CD4-positive, alpha-beta T cell treated with Interleukin-15 for 4 hours (primary cell): Measurements from ENCODE around the gene HHIPL2.
A peak's percentile ranks its signal among the peaks of the same experiment; 100 is the strongest.

Source experiments
- DNase-seq: peaks from one replicate; pipeline ENCODE4 v3.0.0-alpha.2; 2020; ENCODE audit warnings: low spot score

The HHIPL2 gene

GRCh38 chr1:222547944-222548671 lies at the start of gene HHIPL2:
TSS of gene HHIPL2 (minus strand) at chr1:222548104. CDS start at chr1:222548044, 60 bp downstream.
- DNase-seq: no peak

- DNase-seq: no peak
Observed at GRCh38 chr1:222596696-222597095, 48.8 kb upstream of the HHIPL2 start.

- no peak for DNase-seq
Observed at GRCh38 chr1:222594789-222595188, 46.9 kb upstream of the HHIPL2 start.

- no peak for DNase-seq
Observed at GRCh38 chr1:222592171-222592570, 44.3 kb upstream of the HHIPL2 start.

GRCh38 chr1:222589462-222590302 lies 41.8 kb upstream of the HHIPL2 start, which contains the start of gene TAF1A:
TSS of gene TAF1A (minus strand) at chr1:222589933.
- DNase-seq: peak; percentile 84

- no peak for DNase-seq
Observed at GRCh38 chr1:222588135-222588534, 40.2 kb upstream of the HHIPL2 start.

- no peak for DNase-seq
Observed at GRCh38 chr1:222586842-222587241, 38.9 kb upstream of the HHIPL2 start.

- no peak for DNase-seq
Observed at GRCh38 chr1:222583079-222583478, 35.2 kb upstream of the HHIPL2 start.

GRCh38 chr1:222582099-222582774 lies 34.3 kb upstream of the HHIPL2 start:
- DNase-seq: no peak

GRCh38 chr1:222579316-222579715 lies 31.4 kb upstream of the HHIPL2 start:
- DNase-seq: no peak

GRCh38 chr1:222570837-222571236 lies 22.9 kb upstream of the HHIPL2 start:
- no peak for DNase-seq

- DNase-seq: no peak
Observed at GRCh38 chr1:222561656-222562055, 13.8 kb upstream of the HHIPL2 start.

GRCh38 chr1:222557574-222557973 lies 9.7 kb upstream of the HHIPL2 start:
- DNase-seq: no peak

- no peak for DNase-seq
Observed at GRCh38 chr1:222557148-222557547, 9.2 kb upstream of the HHIPL2 start.

GRCh38 chr1:222555992-222556615 lies 8.2 kb upstream of the HHIPL2 start:
- no peak for DNase-seq

GRCh38 chr1:222554177-222554576 lies 6.3 kb upstream of the HHIPL2 start:
- DNase-seq: no peak

- DNase-seq: no peak
Observed at GRCh38 chr1:222552882-222553281, 5.0 kb upstream of the HHIPL2 start.

GRCh38 chr1:222547260-222547614 lies 667 bp downstream of the HHIPL2 start:
- DNase-seq: no peak

- DNase-seq: no peak
Observed at GRCh38 chr1:222546548-222547259, 1.2 kb downstream of the HHIPL2 start.

- DNase-seq: no peak
Observed at GRCh38 chr1:222546091-222546490, 1.8 kb downstream of the HHIPL2 start.

GRCh38 chr1:222543817-222544216 lies 4.1 kb downstream of the HHIPL2 start:
- DNase-seq: no peak

GRCh38 chr1:222540598-222540995 lies 7.3 kb downstream of the HHIPL2 start:
- no peak for DNase-seq
